Fibroblast of the conjunctiva (primary cell): ENCODE results near the gene NTRK2.

Source experiments
- DNase-seq: peaks from one replicate; pipeline ENCODE4 v3.0.0-alpha.2; 2010; ENCODE audit warnings: low read depth

Gene NTRK2

DNA sequence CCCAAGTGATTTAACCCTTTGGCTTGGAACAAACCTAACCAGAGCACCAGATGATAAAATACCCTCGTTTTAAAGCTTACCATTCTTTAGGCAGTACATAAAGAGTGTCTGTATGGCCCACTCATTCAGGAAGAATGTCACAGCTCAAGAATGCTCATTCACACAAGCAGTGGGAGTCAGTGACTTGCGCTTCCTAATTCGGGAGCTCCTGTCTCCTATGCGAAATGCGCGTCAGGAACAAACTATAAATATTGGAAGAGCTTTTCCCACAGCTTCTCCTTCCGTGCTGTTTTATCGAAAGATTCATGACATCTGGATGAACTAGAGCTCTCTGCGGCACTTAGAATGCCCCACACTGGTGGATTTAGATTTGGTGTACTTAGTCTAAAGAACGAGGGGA, 66.6 kb downstream of the NTRK2 start:
- DNase-seq: no peak

DNA sequence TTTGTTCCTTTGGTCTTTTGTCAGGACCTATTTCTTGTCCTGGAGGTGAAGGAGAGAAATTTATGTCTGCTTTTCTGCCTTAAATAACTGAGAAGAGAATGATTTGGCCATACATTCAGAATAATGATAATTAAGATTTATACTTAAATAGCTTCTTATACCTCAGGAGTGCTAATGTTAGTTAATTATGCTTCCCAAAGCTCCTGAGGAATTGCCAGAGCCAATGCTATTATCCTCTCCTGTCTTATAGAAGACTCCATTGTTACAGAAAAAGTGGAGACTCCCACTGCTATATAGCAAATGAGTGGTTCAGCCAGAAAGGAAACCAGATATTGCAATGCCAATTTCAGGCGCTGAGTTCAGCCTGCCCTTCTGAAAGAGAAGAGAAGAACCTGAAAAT, 67.0 kb downstream of the NTRK2 start:
- DNase-seq: no peak

DNA sequence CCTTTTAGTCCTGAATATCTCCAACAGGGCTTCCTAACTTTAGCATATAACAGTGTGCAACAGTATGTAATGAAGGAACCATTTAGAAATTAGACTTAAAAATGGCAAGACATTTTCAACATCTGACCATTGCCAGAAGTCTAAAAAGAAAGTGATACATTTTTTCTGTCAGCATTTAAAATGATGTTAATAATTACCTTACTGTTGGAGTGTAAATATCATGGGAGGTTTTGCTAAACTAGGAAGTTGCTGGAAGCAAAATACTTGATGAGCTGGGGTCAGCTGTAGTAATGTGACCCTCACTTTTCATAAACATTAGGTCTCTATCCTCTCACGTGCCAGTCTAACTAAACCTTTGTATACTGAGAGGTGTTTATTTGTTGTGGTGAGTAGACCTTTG, 68.8 kb downstream of the NTRK2 start:
- no peak for DNase-seq

DNA sequence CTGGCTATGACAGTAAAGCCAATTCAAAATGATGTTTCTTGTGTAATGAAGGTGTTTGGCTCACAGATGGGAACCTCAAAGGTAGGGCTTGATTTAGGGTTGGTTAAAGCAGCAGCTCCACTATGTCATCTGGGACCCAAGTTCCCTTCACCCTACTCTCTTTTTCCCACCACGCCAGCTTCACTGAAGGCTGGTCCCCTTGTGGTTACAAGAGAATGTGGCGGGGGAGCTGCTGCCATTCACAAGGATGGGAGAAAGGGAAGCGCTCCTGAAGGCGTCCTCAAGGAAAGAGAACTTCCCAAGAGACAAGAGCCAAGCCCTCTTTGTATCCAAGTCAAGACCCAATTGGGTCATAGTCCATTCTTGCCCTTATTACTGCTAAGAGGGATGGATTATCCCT, 72.7 kb downstream of the NTRK2 start:
- DNase-seq: no peak

DNA sequence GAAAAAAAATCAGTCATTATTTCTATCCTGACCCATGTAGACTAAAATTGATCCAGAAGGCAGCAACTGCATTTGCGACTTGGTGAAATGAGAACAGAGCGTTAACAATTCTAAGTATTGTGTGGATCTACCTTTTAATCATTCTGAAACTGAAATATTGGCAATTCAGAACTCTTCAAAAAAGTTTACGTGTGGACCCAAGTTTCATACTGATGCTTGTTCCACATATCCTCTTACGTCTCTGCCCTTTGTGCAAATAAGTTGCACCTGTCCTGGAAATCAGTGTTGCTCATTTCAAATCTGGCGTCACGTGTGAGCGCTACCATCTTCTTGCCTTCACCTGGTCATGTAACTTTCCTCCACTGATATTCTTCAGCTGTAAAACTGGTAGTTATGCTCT, 74.7 kb downstream of the NTRK2 start:
- DNase-seq: no peak

DNA sequence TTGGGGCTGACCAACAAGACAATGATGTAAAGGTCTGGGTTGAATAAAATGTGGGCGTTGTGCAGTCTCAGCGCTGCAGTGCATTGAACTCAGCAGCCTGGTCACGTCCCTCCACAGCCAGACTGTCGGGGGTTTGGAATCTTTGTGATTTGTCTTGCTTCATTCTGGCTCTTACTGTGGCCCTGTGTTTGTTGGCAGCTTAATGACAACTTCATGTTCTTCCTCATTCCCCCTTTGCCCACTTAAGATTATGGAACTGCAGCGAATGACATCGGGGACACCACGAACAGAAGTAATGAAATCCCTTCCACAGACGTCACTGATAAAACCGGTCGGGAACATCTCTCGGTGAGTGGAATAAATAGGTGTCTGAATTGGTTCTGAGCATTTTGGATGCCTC, 75.2 kb downstream of the NTRK2 start:
- no peak for DNase-seq

DNA sequence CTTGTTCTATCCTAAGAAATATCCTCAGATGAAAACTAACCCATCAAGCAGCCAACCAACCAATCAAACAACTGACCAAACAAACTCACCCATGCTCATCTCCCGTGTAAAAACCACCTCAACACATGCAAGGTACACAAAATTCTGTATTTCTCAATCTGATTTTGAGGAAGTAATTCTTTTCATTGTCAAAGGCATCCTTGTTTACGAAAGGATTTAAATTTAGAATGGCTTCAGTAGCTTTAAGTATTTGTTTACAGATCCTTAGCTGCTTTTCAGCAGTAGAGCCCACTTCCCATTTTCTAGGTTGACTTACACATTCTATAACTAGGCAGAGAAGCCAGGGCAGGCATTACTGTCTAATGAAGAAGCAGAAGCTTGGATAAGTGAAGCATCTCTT, 78.6 kb downstream of the NTRK2 start:
- no peak for DNase-seq

DNA sequence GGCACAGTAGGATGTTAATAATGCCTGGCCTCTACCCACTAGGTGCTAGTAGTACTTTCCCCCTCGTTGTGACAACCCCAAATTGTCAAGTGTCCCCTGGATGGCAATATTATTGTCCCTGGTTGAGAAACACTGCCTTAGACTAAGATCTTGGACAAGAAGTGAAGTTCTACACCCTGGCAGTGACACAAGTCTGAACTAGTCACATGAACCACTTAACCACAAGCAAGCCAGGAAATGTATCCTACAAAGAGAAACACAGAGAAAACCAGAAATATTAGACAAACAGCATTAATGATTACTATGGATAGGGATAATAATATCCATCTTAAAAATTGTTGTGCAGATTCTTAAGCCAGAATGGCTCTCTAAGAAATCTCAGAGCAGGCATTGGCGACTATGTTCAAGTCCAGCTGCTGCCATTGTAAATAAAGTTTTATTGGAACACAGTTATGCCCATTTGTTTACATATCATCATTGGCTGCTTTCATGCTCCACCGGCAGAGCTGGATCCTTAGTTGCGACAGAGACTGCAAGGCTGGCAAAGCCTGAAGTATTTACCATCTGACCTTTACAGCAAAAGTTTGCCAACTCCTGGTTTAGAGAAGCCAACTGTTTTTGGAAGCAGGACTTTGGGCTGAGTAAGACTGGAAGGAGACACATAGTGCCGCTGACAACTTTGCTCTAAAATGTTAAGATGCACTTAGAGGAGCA, 80.8 kb downstream of the NTRK2 start:
- DNase-seq: no peak

DNA sequence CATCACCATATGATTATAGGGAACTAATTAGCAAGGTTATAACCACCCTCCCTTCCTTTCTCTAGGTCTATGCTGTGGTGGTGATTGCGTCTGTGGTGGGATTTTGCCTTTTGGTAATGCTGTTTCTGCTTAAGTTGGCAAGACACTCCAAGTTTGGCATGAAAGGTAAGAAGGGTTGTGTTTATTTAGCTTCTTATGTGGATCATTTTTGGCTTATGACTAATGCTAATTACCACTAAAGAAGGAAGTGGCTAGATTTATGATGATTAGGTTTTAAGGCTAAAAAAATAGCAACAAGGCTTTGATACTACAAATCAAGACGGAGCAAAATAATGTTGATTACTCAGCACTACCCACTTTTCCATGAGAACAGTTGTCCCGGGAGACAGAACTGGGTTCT, 82.4 kb downstream of the NTRK2 start:
- DNase-seq: no peak

DNA sequence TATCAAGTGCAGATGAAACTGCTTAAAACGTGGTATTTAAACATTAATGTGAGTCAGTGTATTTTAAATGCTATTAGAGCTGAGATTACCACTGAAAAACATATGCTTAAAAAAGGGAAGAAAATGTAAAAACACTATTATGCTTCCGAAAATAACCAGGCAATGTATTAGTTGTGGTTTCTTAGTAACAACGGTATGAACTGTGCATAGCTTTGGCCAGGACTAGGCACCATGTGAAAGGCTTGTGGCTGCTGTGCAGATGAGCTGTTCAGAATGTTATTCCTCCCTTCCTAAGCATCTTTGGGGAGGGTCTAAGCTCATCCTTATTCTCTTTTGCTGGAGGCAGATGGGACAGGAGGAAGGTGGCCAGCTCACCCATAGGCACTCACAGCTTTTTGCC, 84.9 kb downstream of the NTRK2 start:
- no peak for DNase-seq

DNA sequence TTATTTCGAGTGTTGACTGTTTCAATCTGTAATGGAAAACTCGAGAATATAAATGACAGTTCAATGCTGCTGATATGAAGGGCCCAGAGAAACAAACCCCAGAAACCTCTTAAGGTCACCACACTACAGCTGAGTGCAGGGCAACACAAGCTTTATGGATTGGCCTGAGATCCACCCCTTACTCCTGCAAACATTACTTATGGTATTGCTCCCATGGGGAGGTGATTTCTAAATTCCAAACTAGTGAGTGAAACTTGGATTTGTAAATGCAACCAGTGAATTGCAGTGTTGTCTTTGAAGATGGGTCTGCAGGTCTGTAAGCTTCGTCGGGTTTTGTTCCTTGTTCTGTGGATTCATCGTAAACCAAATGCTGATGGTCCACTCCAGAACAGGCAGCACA, 85.4 kb downstream of the NTRK2 start:
- no peak for DNase-seq

DNA sequence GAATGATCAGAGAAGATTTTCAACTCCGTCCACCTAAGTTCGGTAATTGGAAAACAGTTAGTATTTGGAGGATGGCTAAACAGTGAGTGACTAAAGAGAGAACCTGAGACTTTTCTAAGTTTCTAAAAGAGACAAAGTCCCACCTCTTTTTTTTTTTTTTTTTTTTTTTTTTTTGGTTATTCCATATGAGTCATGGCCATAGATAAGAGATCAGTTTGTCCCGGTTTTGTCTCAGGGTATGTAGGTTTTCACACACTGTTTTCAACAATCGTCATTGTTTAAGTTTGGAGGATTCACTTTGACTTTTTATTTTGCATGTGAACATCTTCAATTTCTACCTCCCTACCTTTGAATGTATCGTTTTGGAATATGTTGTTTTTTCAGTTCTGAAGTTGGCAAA, 85.9 kb downstream of the NTRK2 start:
- DNase-seq: no peak

DNA sequence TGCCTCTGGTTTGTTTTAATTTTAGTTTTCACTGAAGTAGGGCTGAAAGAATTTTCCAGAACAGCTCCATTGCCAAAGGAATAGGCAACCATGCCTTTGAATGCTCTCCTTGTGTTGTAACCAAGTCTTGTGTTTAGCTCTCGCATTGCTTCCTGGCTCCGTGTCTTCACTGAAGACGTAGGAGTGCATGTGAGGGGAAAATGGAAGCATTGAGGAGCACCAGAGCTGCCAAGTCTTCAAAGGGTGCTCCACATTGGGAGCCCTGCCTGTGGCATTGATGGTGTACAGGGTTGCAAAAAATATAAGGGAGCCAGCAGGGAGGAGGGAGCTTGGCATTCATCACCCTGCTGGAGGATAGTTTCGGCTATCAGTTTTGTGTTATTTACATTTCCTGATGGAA, 86.6 kb downstream of the NTRK2 start:
- no peak for DNase-seq

DNA sequence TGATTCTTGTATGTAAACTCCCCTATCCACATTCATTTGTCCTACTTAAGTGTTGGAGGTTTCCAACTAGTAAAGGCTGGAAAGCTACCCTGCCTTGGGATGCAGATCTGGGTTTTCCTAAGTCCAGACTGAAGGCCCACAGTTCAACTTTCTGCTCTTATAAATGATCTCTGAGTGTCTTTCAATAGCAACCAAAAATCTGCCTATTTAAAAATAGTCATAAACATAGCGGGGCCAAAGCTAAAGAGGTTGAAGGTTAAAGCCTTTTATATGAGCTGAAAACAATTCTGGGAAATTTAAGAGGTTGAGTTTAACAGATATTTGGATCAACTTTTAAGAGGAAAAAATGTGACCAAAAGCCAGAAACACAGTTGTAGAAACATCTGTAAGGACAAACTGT, 87.2 kb downstream of the NTRK2 start:
- DNase-seq: no peak

DNA sequence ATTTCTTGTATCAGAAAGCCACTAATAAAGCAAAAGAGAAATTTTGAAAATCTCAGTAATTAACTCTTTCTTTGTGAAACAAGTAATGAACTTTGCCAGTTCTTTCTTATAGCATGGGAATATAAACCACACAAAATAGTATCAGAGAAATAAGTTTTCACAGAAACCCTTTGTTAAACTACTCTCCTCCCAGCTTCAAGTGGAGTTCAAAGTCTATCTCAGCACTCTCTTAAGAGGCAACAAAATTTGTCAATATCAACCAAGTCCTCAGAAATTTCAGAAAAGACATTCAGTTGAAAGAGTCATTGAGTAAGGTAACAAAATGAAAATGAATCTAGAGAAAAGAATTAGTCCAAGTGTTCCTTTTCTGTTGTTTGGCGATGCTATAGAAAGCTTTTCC, 89.3 kb downstream of the NTRK2 start:
- DNase-seq: no peak

DNA sequence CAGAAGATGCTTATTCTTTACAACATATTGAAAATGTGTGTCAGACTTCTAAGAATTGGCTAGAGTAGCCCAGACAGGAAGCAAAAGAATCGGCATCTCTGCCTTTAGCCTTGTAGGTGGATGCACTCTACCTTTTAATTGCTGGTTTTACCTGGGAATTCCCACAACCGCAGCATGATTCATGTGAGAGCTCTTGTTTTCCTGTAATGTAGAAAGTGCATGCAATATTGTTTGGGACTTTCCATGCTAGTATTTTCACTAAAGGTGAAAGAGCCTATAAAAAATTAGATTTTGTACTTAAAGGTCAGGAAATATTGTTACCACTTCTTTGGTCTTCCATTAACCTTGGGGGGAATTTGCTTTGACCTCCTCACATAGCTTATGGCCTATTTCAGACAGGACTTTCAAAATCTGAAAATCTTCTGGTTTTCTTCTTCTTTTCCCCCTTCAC, 89.8 kb downstream of the NTRK2 start:
- no peak for DNase-seq

DNA sequence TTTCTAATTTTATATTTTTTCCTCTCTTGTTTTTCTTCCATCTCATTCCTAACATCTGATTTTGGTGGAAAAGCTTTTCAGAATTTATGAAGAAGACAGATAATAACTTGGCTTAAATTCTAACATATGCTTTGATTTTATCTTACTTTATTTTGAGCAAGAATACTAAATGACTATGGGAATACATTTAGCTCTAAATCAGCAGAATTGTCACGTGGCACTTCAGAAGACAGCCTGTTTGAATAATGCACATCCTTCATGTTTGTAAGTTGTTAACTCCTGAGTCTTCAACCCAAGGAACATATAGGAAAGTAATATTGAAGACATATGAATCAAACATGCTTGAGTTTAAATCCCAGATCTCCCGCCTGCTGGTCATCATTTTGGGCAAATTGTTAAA, 90.3 kb downstream of the NTRK2 start:
- DNase-seq: no peak

DNA sequence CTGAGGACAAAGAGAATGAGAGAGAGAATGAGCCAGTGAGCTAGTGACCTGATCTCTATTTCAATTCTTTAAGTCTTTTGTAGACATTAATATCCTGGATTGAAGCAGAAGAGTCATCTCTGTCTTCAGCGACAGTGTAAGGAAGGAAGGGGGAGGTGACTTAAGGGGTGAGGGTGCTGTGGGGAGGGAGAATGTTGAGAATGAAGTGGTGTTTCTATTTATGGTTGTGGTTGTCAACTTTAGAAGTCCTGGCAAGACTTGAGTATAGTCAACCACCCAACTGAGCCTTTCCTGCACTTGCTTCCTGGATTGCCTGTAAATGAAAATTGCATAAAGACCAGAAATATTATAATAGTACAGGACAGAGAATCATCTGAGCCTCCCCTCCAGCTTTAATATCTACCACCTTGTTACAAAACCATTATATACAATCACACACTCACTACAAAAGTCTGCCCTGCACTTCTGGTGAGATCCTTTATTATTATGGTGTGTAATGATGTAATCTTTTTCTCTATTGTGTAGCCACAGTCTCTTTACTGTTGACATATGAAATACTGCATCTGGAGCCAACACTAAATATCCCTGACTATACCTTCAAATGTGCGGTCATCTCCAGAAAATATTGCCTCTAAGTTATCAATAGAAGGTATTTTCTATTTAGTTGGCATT, 91.7 kb downstream of the NTRK2 start:
- no peak for DNase-seq

DNA sequence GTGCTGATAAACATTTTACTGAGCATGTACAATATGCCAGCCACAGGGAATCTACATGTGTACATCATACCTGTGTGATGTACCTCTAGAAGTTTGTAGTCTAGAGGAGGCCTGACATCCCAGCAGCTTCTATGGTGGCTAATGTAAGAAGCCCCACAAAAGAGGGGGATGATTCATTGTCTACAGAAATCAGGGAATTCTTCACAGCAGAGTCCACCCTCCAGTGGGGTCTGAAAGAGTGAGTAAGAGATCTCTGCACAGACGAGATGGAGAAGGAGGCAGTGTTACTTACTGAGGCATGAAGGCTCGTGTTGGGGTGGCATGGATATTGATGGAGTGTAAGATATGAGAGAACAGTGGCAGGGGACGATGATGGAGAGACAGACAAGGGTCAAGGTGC, 103.0 kb downstream of the NTRK2 start:
- DNase-seq: no peak

DNA sequence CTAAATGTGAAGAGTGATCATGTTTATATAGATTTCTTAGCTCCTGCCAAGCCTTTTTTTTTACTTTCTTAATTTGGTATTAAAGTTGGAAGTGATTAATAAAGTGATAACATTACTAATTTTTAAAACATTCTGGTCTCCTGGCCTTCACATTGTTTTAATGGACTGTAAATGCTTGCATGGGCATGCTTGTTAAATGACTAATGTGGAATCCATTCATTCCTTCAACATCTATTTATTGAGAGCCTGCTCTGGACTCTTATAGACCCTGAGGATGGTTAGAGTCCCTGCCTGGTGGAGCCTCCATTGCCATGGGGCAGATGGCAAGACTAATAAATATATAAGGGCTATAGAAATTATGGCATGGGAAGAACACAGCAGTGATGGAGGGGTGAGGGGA, 103.5 kb downstream of the NTRK2 start:
- no peak for DNase-seq

DNA sequence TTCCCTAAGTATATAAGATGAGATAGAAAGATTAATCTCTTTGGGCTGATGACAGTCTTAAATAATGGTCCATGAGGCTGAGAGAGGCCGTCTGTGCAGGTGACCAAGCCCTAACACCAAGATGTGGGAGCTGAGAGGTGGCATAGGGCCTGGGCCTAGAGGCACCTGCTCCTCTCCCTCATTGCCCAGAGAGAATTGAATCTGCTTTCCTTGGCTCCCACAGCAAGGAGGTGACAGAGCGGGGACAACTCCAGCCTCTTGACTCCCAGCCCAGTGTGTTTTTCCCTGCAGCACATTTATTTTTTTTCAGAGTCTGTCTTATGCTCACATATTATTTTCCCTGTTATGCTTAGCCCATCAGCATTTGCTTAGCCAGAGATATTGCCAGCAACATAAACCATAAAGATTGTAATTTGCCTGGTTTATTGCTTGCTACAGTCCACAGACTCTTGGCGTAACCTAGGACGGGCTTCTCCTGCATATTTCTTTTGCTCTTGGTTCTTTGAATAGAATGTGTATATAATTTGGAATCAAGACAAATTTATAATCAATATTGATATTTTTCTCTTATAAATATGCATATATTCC, 105.6 kb downstream of the NTRK2 start:
- DNase-seq: no peak

DNA sequence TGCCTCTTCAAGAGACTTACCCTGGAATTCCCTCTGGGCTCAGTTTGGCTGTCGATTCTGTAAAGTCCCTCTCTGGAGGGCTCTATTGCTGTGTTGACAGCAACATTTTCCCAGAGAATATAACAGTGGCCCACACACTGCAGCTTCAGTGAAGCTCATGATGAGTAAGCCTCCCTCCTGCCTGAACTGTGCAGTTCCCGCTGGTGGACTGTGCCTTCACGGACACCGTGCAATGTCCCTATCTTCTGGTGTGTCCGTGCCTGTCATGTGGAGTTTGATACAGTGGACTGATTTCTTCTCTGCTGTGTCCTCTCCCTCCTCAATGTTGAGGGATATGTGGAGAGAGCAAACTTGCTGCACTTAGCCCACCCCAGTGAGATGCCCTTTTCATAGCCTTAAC, 109.0 kb downstream of the NTRK2 start:
- DNase-seq: no peak

DNA sequence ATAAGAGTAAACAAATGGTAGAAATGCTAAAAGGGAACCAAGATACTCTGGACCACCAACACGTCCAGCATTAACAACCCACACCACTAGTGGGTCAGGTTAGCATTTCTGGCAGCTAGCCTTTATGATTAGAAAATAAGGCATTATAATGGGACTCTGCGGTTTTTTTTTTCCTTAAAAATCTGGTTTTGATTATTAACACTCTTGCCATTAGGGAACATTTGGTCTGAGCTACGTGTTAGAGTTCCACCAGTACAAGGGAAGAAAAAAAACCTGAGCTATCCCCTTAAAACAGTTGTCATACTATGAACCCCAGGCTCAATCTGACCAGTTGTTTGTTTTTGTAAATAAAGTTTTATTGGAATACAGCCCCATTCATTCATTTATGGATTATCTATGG, 110.4 kb downstream of the NTRK2 start:
- DNase-seq: no peak

DNA sequence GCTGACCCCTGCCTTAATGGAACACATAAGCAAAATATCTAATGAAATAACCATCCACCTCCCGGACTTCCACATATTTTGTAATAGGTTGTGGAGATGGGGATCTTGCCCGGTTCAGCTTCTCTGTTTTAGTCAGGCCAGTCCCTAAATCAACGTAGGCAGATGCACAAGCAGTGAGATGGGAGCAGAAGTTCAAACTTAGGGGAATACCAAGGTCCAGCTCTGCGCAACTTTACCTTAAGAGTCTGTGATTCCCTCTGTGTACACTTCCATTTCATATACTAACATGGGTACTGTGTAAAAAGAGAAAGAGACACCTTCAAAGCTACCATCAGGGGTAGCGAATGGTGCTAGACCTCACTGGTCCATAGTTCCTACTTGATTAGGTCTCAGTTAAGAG, 110.9 kb downstream of the NTRK2 start:
- DNase-seq: no peak
